ENCODE data around the gene VAV1.
"Not testable (repeated sequence)": the region's sequence is repeated elsewhere in the genome, so short reads cannot be mapped to it uniquely, and the experiment has no call there.

VAV1 gene

GRCh38 chr19:6760606-6761005, 11.9 kb upstream of the VAV1 start:
- no peak for DNase-seq

DNA sequence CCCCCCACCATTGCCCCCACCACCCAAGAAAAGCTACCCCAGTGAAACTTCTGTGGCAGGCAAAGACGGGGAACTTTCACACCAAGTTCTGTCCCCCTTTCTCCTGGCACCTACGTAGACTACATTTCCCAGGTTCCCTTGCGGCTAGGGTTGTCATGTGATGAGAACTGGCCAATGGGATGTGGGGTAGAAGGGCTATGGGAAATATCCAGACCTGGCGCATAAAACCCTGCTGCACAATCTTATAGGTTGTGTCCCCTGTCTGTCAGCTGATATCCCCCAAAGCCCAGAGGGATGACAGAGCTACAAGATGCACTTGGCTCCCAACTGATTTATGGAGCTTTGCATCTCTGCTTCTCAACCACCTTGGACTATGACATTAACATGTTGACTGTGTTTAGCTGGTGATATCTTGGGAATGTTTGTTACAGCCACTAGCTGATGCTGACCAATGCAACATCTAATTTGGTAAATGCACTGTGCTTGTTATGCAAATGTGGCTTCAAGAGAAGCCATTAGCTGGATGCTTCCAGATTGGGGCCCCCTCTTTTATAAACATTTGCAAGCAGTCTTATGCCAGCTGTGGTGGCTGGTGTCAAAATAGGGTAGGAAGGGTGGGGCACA, 11.3 kb upstream of the VAV1 start:
- DNase-seq, result no peak

GRCh38 chr19:6762253-6762797, 10.2 kb upstream of the VAV1 start:
- not testable (repeated sequence) for DNase-seq

DNA sequence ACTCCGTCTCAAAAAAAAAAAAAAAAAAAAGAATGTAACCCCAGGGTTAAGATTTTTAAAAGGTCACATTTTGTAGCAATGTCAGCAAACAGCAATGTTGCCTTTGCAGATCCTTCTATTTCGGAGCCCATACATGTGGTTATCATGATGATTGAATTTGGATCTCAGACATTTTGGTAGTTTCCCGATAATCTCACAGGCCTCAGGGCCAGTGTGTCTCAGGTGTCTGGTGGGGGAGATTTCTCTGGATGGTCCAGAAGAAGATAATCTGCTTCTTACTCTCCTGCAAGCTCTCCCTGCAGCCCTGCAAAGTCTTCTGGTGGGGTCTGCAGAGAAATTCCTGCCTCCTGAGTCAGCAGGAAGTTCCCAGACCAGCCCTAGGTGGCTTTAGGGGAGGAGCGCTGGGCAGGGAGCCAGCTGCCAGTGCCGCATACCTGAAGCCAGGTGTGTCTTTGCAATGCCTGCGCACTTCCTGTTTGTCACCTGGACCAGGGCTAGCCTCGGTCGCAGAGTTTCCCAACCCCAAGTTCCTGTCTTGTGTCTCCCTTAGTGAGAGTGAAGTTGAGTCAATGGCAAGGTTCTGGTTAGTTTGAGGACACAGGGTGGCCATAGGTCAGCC, 6.7 kb upstream of the VAV1 start:
- no peak for DNase-seq

GRCh38 chr19:6766357-6767080, 6.0 kb upstream of the VAV1 start:
- no peak for DNase-seq

DNA sequence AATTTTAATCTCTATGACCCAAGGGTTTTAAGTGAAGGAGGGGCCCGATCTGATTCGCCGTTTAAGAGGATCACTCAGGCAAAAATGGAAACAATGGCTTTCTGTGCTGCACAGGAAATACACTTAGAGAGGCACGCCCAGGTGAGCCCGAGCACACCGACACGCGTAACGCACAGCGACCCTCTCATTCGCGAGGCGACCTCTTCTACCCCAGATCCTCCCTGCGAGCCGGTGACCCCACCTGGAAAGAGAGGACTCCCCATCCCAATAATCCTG, 5.5 kb upstream of the VAV1 start:
- no peak for DNase-seq

GRCh38 chr19:6767357-6768235, 4.9 kb upstream of the VAV1 start, which contains the start of gene SH2D3A:
SH2D3A (minus strand) TSS chr19:6767435; CDS start chr19:6763748, 3,687 bp downstream.
- no peak for DNase-seq

- no peak for DNase-seq
Observed at GRCh38 chr19:6768236-6768785, 4.2 kb upstream of the VAV1 start.

DNA sequence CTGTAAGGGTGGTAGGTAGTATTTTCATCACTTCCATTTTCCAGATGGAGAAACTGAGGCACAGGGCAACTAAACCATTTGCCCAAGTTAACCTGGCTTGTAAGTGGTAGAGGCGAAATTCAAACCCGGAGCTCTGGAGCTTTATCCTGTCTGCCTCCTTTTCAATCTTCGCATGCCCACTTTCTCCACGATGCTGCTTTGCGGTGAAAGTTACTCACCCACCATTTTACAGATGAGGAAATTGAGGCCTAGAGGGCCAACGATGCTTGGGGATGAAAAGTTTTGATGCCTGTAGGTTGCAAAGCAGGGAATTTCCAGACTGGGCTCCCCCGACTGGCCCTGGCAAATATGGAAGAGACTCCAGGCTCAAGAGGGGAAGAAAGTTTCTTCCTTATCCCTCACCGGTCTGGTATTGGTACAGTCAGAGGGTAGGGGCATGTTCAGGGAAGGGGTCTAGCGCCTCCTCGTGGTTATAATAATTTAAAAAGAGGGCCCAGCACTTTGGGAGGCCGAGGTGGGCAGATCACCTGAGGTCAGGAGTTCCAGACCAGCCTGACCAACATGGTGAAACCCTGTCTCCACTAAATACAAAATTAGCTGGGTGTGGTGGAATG, 3.4 kb upstream of the VAV1 start:
- DNase-seq, result no peak

GRCh38 chr19:6771648-6772027, 870 bp upstream of the VAV1 start:
- not testable (repeated sequence) for DNase-seq

- DNase-seq, result no peak
Observed at GRCh38 chr19:6772866-6773322, 386 bp downstream of the VAV1 start.

- no peak for DNase-seq
Observed at GRCh38 chr19:6773323-6773931, 919 bp downstream of the VAV1 start.

DNA sequence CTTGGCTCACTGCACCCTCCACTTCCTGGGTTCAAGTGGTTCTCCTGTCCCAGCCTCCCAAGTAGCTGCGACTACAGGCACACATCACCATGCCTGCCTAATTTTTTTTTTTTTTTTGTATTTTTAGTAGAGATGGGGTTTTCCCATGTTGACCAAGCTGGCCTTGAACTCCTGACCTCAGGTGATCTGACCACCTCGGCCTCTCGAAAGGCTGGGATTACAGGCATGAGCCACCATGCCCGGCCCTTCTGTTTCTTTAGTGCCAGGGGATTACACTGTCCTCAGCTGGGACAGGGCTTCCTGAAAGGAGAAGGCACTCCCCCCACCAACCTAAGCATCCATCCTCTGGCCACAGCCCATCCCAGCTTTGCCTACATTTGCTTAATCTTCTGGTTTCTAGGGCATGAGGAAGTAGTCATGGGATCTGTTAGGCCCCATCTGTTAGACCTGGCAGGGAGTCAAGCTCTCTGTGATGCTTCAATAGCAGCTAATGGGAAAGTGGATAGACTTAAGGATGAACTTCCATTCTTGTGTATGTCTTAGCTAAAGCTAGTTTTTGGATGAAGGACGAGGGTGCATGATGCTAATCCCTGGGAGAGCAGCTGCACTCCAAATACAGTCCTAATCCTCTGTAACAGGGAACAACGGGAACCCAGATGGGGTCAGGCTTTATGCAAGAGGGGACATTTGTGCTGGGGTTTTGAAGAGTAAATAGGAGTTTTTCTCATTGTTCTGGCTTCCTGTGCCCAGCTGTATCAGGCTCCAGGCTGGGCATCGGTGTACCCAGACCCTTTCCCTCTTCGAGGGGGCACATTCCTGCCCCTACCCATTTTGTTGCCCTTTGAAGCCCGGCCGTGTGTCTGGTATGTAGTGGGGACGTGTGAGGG, 2.6 kb downstream of the VAV1 start:
- no peak for DNase-seq

DNA sequence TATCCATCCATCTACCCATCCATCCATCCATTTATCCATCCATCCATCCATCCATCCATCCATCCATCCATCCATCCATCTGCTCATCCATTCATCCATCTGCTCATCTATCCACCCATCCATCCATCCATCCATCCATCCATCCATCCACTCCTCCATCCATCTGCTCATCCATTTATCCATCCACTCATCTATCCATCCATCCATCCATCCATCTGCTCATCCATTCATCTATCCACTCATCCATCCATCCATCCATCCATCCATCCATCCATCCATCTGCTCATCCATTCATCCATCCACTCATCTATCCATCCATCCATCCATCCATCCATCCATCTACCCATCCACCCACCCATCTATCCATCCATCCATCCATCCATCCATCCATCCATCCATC, 3.5 kb downstream of the VAV1 start:
- DNase-seq, result not testable (repeated sequence)

DNA sequence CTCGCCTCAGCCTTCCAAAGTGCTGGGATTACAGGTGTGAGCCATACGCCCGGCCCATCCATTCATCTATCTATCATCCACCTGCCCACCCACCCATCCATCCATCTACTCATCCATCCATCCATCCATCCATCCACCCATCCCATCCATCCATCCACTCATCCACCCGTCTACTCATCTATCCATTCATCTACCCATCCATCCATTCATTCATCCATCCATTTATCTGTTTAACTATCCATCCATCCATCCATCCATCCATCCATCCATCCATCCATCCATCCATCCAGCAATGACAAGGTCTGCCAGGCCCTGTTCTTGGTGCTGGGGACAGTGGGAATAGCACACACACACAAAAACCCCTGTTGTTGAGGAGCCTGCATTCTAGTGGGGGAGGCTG, 4.5 kb downstream of the VAV1 start:
- no peak for DNase-seq

- DNase-seq, result no peak
Observed at GRCh38 chr19:6777434-6777833, 4.9 kb downstream of the VAV1 start.

DNA sequence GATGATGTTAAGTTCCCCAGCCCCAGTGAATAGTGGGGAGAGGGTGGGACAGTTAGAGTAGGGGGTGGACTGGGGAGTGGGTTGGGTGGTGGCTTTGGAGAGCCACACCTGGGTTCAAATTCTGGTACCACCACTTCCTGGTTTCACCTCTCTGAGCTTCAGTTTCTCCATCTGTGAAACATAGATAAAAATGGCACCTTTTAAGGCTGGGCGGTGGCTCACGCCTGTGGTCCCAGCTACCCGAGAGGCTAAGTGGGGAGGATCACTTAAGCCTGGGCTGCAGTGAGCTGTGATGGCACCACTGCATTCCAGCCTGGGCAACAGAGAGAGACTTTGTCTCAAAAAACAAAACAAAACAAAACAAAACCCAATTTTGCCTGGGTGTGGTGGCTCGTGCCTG, 5.9 kb downstream of the VAV1 start:
- DNase-seq, result no peak

- DNase-seq, result no peak
Observed at GRCh38 chr19:6779206-6779605, 6.7 kb downstream of the VAV1 start.

DNA sequence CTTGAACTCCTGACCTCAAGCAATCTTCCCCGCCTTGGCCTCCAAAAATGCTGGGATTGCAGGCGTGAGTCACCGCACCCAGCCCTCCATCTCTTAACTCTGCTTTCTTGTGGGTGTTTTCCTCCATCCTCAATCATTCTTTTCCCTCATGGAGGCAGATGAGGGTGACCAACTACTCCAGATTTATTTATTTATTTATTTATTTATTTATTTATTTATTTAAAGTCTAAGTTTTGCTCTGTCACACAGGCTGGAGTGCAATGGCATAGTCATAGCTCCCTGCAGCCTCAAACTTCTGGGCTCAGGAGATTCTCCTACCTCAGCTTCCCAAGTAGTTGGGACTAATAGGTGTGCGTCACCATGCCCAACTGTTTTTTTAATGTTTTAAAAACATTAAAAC, 14.9 kb downstream of the VAV1 start:
- no peak for DNase-seq

GRCh38 chr19:6788896-6789295, 16.4 kb downstream of the VAV1 start:
- no peak for DNase-seq
